GM23248 (cell line): ENCODE results near the gene FRZB. TPM values are rescaled to one million over a fixed set of nuclear protein-coding genes. Genes with fewer than 3 reads are reported as not detected.

Source experiments
- DNase-seq: peaks from one replicate; pipeline ENCODE4 v3.0.0-alpha.2; 2015
- H2AFZ ChIP-seq: fragments of 200-600 bp; sonication (generic); 2 replicates; pipeline ENCODE4 v1.6.1; 2016; ENCODE audit warnings: antibody characterized with exemption
- H3F3A ChIP-seq: fragments of 200-600 bp; sonication (generic); 2 replicates; pipeline ENCODE4 v1.6.1; 2016; ENCODE audit warnings: mild to moderate bottlenecking, antibody characterized with exemption, mixed run types; ENCODE audit not compliant: insufficient read depth
- H3K27ac ChIP-seq: fragments of 200-600 bp; sonication (generic); 2 replicates; pipeline ENCODE4 v1.5.1; 2016; ENCODE audit warnings: mild to moderate bottlenecking
- H3K27me3 ChIP-seq: fragments of 200-600 bp; sonication (generic); replicated peaks from 2 replicates; pipeline ENCODE4 v1.6.1; 2016; ENCODE audit warnings: mild to moderate bottlenecking; ENCODE audit not compliant: insufficient read depth
- H3K36me3 ChIP-seq: fragments of 200-600 bp; sonication (generic); 2 replicates; pipeline ENCODE4 v1.6.1; 2016; ENCODE audit warnings: low read depth, mild to moderate bottlenecking
- H3K4me1 ChIP-seq: fragments of 200-600 bp; sonication (generic); 2 replicates; pipeline ENCODE4 v1.6.1; 2016; ENCODE audit warnings: mild to moderate bottlenecking; ENCODE audit not compliant: insufficient read depth
- H3K4me2 ChIP-seq: fragments of 200-600 bp; sonication (generic); one replicate; pipeline ENCODE4 v1.6.1; 2016; ENCODE audit warnings: mild to moderate bottlenecking; ENCODE audit not compliant: unreplicated experiment
- H3K4me3 ChIP-seq: fragments of 200-600 bp; sonication (generic); 2 replicates; pipeline ENCODE4 v1.5.1; 2016; ENCODE audit warnings: mild to moderate bottlenecking
- H3K79me2 ChIP-seq: fragments of 200-600 bp; sonication (generic); 2 replicates; pipeline ENCODE4 v1.6.1; 2016; ENCODE audit warnings: mild to moderate bottlenecking; ENCODE audit not compliant: insufficient read depth
- H3K9ac ChIP-seq: fragments of 200-600 bp; sonication (generic); 2 replicates; pipeline ENCODE4 v1.6.1; 2016; ENCODE audit warnings: mild to moderate bottlenecking
- H3K9me2 ChIP-seq: fragments of 200-600 bp; sonication (generic); 2 replicates; pipeline ENCODE4 v1.6.1; 2016; ENCODE audit warnings: mixed run types, mild to moderate bottlenecking, moderate library complexity; ENCODE audit not compliant: insufficient read depth
- H3K9me3 ChIP-seq: fragments of 200-600 bp; sonication (generic); one replicate; pipeline ENCODE4 v1.6.1; 2017; ENCODE audit warnings: low read depth
- H4K20me1 ChIP-seq: fragments of 200-600 bp; sonication (generic); 2 replicates; pipeline ENCODE4 v1.6.0; 2016; ENCODE audit not compliant: insufficient read depth
- EZH2 ChIP-seq: fragments of 200-600 bp; sonication (generic); IDR thresholded peaks from 2 replicates; pipeline ENCODE4 v1.6.1; 2018; ENCODE audit warnings: antibody characterized with exemption, mild to moderate bottlenecking; ENCODE audit not compliant: insufficient read depth, poor library complexity, severe bottlenecking
- EZH2phosphoT487 ChIP-seq: fragments of 200-600 bp; sonication (generic); IDR thresholded peaks from 2 replicates; pipeline ENCODE4 v1.6.1; 2018; ENCODE audit warnings: antibody characterized with exemption, moderate library complexity, mild to moderate bottlenecking, low read depth; ENCODE audit not compliant: insufficient read depth
- WGBS, 2 experiments: methylation state at CpG; one replicate each; pipeline ENCODE4 v1.1.6; 2015 to 2017; ENCODE audit warnings: low lambda C conversion rate in 2 of 2, low coverage in 1 of 2; ENCODE audit errors: missing lambda C conversion rate in 2 of 2; 5-methylcytosine and 5-hydroxymethylcytosine counted together
- in situ Hi-C: fragments of 300-500 bp; cut with MboI; formaldehyde crosslinking; loops from 2 replicates; pipeline ENCODE4 v1.15.0; 2020
- polyA plus RNA-seq: library from polyadenylated mRNA; unstranded; fragments of >200 nt; fragmentation: Nextera tagmentation; extraction: Ambion mirVana; gene quantifications from 2 replicates; pipeline ENCODE4 v1.2.1, GENCODE V29; 2016
- total RNA-seq: library from RNA; depleted of rRNA; stranded (reverse); fragments of >200 nt; shearing (Covaris generic); gene quantifications from 2 replicates; pipeline ENCODE4 v1.2.3, GENCODE V29; 2014; rRNA removed

FRZB gene
- total RNA-seq = 0.32 TPM in 1 of 2 replicates, not detected in the other
- polyA plus RNA-seq = 0.08 TPM in 1 of 2 replicates, not detected in the other

GRCh38 chr2:182866461-182867406 is at the start of gene FRZB:
Gene FRZB (minus strand): TSS chr2:182866637. CDS start chr2:182866552, 85 bp downstream.
- H3K4me1 ChIP-seq = no peaks in the 10 kb centered on the region
- in situ Hi-C loops = no loop called here
- H3K9ac ChIP-seq = peak within 1 kb of the TSS; percentile 26
- H3K4me2 ChIP-seq = peak within 1 kb of the TSS; percentile 80
- no peaks in the 10 kb centered on the region for H4K20me1 ChIP-seq
- peak within 1 kb of the TSS; percentile 85 for H2AFZ ChIP-seq
- H3K9me3 ChIP-seq = no peaks in the 10 kb centered on the region
- peaks cover 6% of the 10 kb centered on the region; the same call in 1 of the 2 replicates for H3F3A ChIP-seq
- H3K4me3 ChIP-seq = peak within 1 kb of the TSS; percentile 73
- 0 to 1% methylated on average over 49 to 52 of the region's 57 CpGs for WGBS, 2 experiments
- TF ChIP-seq EZH2phosphoT487 (no peak), EZH2 (no peak)
- no peaks in the 10 kb centered on the region for H3K36me3 ChIP-seq
- no peaks in the 10 kb centered on the region for H3K79me2 ChIP-seq
- H3K27me3 ChIP-seq = peaks cover 3% of the 10 kb centered on the region; the same call in 1 of the 2 replicates
- no peak within 1 kb of the TSS for H3K27ac ChIP-seq
- DNase-seq = peak; percentile 71
- H3K9me2 ChIP-seq = no peaks in the 10 kb centered on the region

GRCh38 chr2:182915369-182916326 is 49.2 kb upstream of the FRZB start:
- 79 to 81% methylated on average over 4 to 6 of the region's 6 CpGs for WGBS, 2 experiments
- Histone ChIP-seq H2AFZ (no peak overlapping the region), H3K4me2 (no peak overlapping the region), H3K9ac (no peak overlapping the region), H3F3A (peaks cover 38% of the 10 kb centered on the region), H4K20me1 (no peaks in the 10 kb centered on the region), H3K9me2 (no peaks in the 10 kb centered on the region), H3K9me3 (no peaks in the 10 kb centered on the region), H3K79me2 (no peaks in the 10 kb centered on the region; the same call in 1 of the 2 replicates), H3K27me3 (no peaks in the 10 kb centered on the region), H3K4me1 (peaks cover 20% of the 10 kb centered on the region), H3K36me3 (peaks cover 46% of the 10 kb centered on the region), H3K27ac (peak overlapping the region; percentile 65), H3K4me3 (no peak overlapping the region)
- DNase-seq = peak; percentile 88
- in situ Hi-C loops = no loop called here
- no peak for TF ChIP-seq EZH2phosphoT487
- TF ChIP-seq EZH2 = no peak

GRCh38 chr2:182914852-182915251 is 48.4 kb upstream of the FRZB start:
- Histone ChIP-seq H3K4me1 (peaks cover 20% of the 10 kb centered on the region), H3K36me3 (peaks cover 45% of the 10 kb centered on the region), H3K9ac (no peak overlapping the region), H3K9me2 (no peaks in the 10 kb centered on the region), H3K9me3 (no peaks in the 10 kb centered on the region), H3K4me3 (no peak overlapping the region), H3K4me2 (no peak overlapping the region), H4K20me1 (no peaks in the 10 kb centered on the region), H3K27me3 (no peaks in the 10 kb centered on the region), H2AFZ (no peak overlapping the region), H3F3A (peaks cover 38% of the 10 kb centered on the region), H3K27ac (peak overlapping the region; percentile 65), H3K79me2 (no peaks in the 10 kb centered on the region; the same call in 1 of the 2 replicates)
- no peak for DNase-seq
- in situ Hi-C loops = no loop called here
- WGBS, 2 experiments = 5 to 13% methylated on average over 1 of the region's 1 CpG
- TF ChIP-seq EZH2 (no peak), EZH2phosphoT487 (no peak)

GRCh38 chr2:182913064-182913463 is 46.6 kb upstream of the FRZB start:
- Histone ChIP-seq H3K9me2 (no peaks in the 10 kb centered on the region), H3K9ac (no peak overlapping the region), H3K4me2 (no peak overlapping the region), H3K4me1 (peaks cover 20% of the 10 kb centered on the region), H3K27ac (no peak overlapping the region), H3F3A (peaks cover 34% of the 10 kb centered on the region), H2AFZ (no peak overlapping the region), H3K36me3 (peaks cover 46% of the 10 kb centered on the region), H3K4me3 (no peak overlapping the region), H3K79me2 (no peaks in the 10 kb centered on the region), H3K9me3 (no peaks in the 10 kb centered on the region), H4K20me1 (no peaks in the 10 kb centered on the region), H3K27me3 (no peaks in the 10 kb centered on the region)
- no peak for DNase-seq
- TF ChIP-seq EZH2phosphoT487 = no peak
- no peak for TF ChIP-seq EZH2
- in situ Hi-C loops = no loop called here
- 100% methylated on average over 1 of the region's 1 CpG for WGBS, 2 experiments
